GM19438 (cell line): ENCODE measurements around the gene TMEM145.
"Not testable (repeated sequence)": the region's sequence is repeated elsewhere in the genome, so short reads cannot be mapped to it uniquely, and the experiment has no call there.

ENCODE experiments used
- ATAC-seq: cut with Tn5 transposase; IDR thresholded peaks from one replicate; pipeline ENCODE4 v1.9.1; 2021; ENCODE audit warnings: low read depth; ENCODE audit not compliant: unreplicated experiment

Gene TMEM145

GRCh38 chr19:42313096-42313839 is at the start of gene TMEM145:
TMEM145 (plus strand) TSS chr19:42313309; CDS start chr19:42313377, 68 bp downstream.
- ATAC-seq = no peak

- not testable (repeated sequence) for ATAC-seq
These were observed 47.0 kb upstream of the TMEM145 start for GRCh38 chr19:42266105-42266504.

- not testable (repeated sequence) for ATAC-seq
These were observed 46.0 kb upstream of the TMEM145 start for GRCh38 chr19:42266928-42267603.

- ATAC-seq = no peak
These were observed 45.4 kb upstream of the TMEM145 start for GRCh38 chr19:42267644-42268141.

- ATAC-seq = peak; percentile 54
These were observed 44.9 kb upstream of the TMEM145 start for GRCh38 chr19:42268142-42268703.

GRCh38 chr19:42268704-42269477 is 44.2 kb upstream of the TMEM145 start, which contains the start of gene CIC:
CIC (plus strand) TSS chr19:42269252; CDS start chr19:42271784, 2,532 bp downstream.
- peak; percentile 74 for ATAC-seq

GRCh38 chr19:42269478-42270345 is 43.4 kb upstream of the TMEM145 start:
- no peak for ATAC-seq

- ATAC-seq = no peak
These were observed 42.6 kb upstream of the TMEM145 start for GRCh38 chr19:42270346-42271044.

- no peak for ATAC-seq
These were observed 42.1 kb upstream of the TMEM145 start for GRCh38 chr19:42271045-42271419.

- ATAC-seq = no peak
These were observed 41.1 kb upstream of the TMEM145 start for GRCh38 chr19:42271861-42272534.

GRCh38 chr19:42272535-42272897 is 40.6 kb upstream of the TMEM145 start:
- ATAC-seq = no peak

- ATAC-seq = no peak
These were observed 40.1 kb upstream of the TMEM145 start for GRCh38 chr19:42272989-42273406.

- ATAC-seq = no peak
These were observed 39.6 kb upstream of the TMEM145 start for GRCh38 chr19:42273407-42274064.

GRCh38 chr19:42274065-42274682 is 38.9 kb upstream of the TMEM145 start:
- ATAC-seq = no peak

- no peak for ATAC-seq
These were observed 38.0 kb upstream of the TMEM145 start for GRCh38 chr19:42275103-42275502.

GRCh38 chr19:42275517-42275916 is 37.6 kb upstream of the TMEM145 start:
- ATAC-seq = no peak

GRCh38 chr19:42276284-42276683 is 36.8 kb upstream of the TMEM145 start:
- ATAC-seq = no peak

- no peak for ATAC-seq
These were observed 36.3 kb upstream of the TMEM145 start for GRCh38 chr19:42276821-42277220.
